ENCODE measurements around the gene TSHZ2.

Gene TSHZ2

GRCh38 chr20:53159160-53159559 is 187.0 kb downstream of the TSHZ2 start:
- TF ChIP-seq CTCF (IDR thresholded peaks at IDR 0.05; ENCODE audit: insufficient read depth, low read length, missing control alignments), result no peak
- POLR2A ChIA-PET, result no interaction called here
- H3K4me3 ChIP-seq (ENCODE audit: low read depth, low read length), result no peak overlapping the region
- CTCF ChIA-PET, result interaction anchor here (4.1 kb wide), 1 partner anchor 388 kb away, joined by 30 read pairs; no protein-coding TSS in a partner anchor
- no peak for DNase-seq (ENCODE audit: low read depth, low spot score)

GRCh38 chr20:53161073-53161472 is 188.9 kb downstream of the TSHZ2 start:
- POLR2A ChIA-PET, result no interaction called here
- no peak for DNase-seq (ENCODE audit: low read depth, low spot score)
- no peak overlapping the region for H3K4me3 ChIP-seq (ENCODE audit: low read depth, low read length)
- TF ChIP-seq CTCF (IDR thresholded peaks at IDR 0.05; ENCODE audit: insufficient read depth, low read length, missing control alignments), result no peak
- CTCF ChIA-PET, result no interaction called here

GRCh38 chr20:53161473-53161872 is 189.3 kb downstream of the TSHZ2 start:
- H3K4me3 ChIP-seq (ENCODE audit: low read depth, low read length), result no peak overlapping the region
- POLR2A ChIA-PET, result no interaction called here
- no peak for TF ChIP-seq CTCF (IDR thresholded peaks at IDR 0.05; ENCODE audit: insufficient read depth, low read length, missing control alignments)
- CTCF ChIA-PET, result no interaction called here
- DNase-seq (ENCODE audit: low read depth, low spot score), result no peak

- no peak for DNase-seq (ENCODE audit: low read depth, low spot score)
- ChIA-PET CTCF (no interaction called here), POLR2A (no interaction called here)
- H3K4me3 ChIP-seq (ENCODE audit: low read depth, low read length), result no peak overlapping the region
- no peak for TF ChIP-seq CTCF (IDR thresholded peaks at IDR 0.05; ENCODE audit: insufficient read depth, low read length, missing control alignments)
Measured at GRCh38 chr20:53162251-53162835, 190.2 kb downstream of the TSHZ2 start.

GRCh38 chr20:53163486-53163885 is 191.3 kb downstream of the TSHZ2 start:
- no peak for TF ChIP-seq CTCF (IDR thresholded peaks at IDR 0.05; ENCODE audit: insufficient read depth, low read length, missing control alignments)
- CTCF ChIA-PET, result interaction anchor here (0.7 kb wide), 1 partner anchor 14 kb away, joined by 3 read pairs; no protein-coding TSS in a partner anchor
- no peak overlapping the region for H3K4me3 ChIP-seq (ENCODE audit: low read depth, low read length)
- DNase-seq (ENCODE audit: low read depth, low spot score), result no peak
- POLR2A ChIA-PET, result no interaction called here

- H3K4me3 ChIP-seq (ENCODE audit: low read depth, low read length), result no peak overlapping the region
- CTCF ChIA-PET, result interaction anchor here (0.7 kb wide), 1 partner anchor 15 kb away, joined by 3 read pairs; no protein-coding TSS in a partner anchor
- POLR2A ChIA-PET, result no interaction called here
- DNase-seq (ENCODE audit: low read depth, low spot score), result no peak
- no peak for TF ChIP-seq CTCF (IDR thresholded peaks at IDR 0.05; ENCODE audit: insufficient read depth, low read length, missing control alignments)
Measured at GRCh38 chr20:53164072-53164471, 191.9 kb downstream of the TSHZ2 start.

All from AG04449 (cell line).